GM18520 (cell line): ENCODE results near the gene DNTT.

Experiments used
- ATAC-seq: cut with Tn5 transposase; IDR thresholded peaks from one replicate; pipeline ENCODE4 v1.9.1; 2021; ENCODE audit not compliant: unreplicated experiment

DNTT gene

GRCh38 chr10:96341219-96342182 lies 37.3 kb downstream of the DNTT start:
- ATAC-seq, result no peak

- no peak for ATAC-seq
These were observed 38.2 kb downstream of the DNTT start for GRCh38 chr10:96342402-96342801.

- no peak for ATAC-seq
These were observed 39.9 kb downstream of the DNTT start for GRCh38 chr10:96344178-96344577.

DNA sequence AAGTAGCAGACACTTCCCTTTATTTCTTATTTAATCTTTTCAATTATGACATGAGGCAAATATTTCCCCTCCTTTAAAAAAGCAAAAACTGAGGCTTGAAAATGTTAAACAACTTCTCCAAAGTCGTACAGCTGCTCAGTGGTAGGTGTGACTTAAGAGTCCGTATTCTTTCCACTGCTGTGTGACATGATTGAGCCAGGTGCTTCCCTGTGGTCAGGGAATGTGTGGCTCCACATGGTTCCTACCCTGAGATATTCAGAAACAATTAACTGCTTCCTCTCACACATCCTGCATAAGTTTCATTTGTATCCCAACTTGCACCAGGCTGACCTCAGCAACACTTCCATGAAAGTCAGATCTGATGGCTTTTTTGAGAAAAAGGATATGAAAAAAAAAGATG lies 41.0 kb downstream of the DNTT start:
- no peak for ATAC-seq

GRCh38 chr10:96346295-96346694 lies 42.1 kb downstream of the DNTT start:
- no peak for ATAC-seq

GRCh38 chr10:96352027-96352426 lies 47.8 kb downstream of the DNTT start:
- ATAC-seq, result no peak

GRCh38 chr10:96352582-96352981 lies 48.3 kb downstream of the DNTT start:
- no peak for ATAC-seq

DNA sequence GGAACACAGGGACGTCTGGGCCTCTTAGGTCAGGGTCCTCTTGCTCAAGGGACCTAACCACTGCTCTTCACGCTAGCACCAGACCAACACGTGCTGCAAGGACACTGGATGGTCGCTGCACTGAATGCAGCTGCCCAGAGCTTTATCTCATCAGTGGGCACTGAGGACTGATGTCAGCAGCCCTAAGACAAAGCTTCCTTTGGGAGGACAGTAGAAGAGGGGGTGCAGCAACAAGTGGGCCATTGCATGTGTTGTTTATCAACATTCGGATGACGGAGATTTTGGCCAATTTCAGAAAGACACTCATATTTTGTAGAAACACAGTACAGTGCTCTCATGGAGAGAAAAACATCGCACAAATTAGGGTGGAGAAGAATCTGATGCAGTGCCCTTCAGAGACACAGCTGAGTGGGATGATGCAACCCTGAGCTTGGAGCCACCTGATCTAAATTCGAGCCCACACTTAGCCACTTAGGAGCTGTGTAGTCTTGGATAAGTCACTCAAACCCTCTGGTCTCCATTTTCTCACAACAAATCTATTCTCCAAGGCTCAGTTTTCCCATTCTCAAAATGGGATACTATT lies 52.9 kb downstream of the DNTT start:
- no peak for ATAC-seq

GRCh38 chr10:96358851-96359540 lies 54.8 kb downstream of the DNTT start, which contains the start of gene OPALIN:
Gene OPALIN, minus strand, starts transcription at chr10:96359002. Its CDS starts 106 bp downstream, at chr10:96358896.
- no peak for ATAC-seq

DNA sequence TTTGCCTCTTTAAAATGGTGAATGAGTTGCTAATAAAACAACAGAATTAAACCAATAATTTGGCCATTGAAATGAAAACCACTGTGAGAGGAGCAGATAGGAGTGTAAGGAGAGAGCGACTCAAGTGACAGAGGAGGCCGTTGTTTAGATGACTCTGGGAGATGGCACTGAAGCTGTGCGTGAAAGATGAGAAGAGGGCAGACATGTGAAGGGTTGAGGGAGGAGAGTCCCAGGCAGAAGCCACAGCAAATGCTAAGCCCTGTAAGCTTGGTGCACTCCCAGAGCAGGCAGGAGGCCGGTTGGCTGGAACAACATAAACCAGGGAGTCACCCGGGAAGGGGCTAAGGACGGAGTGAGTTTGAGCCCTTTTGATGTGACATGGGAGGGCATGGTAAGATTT lies 55.4 kb downstream of the DNTT start:
- ATAC-seq, result no peak

DNA sequence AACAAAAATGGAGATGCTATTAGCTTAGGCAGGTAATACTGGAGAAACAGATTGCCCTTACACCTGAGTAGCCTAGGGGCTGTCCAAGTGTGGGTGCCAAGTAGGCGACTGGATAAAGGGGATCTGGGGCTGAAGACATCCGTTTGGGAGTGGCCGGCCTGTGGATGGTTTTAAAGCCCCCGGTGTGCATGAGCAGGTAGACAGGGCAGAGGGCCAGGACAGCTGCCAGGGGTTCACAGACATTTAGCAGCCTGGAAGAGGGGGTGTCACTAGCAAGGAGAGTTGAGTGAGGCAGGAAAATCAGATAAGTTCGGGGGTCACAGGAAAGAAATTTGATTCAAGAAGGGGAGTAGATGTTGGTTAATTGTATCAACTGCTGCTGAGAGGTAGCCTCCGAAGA lies 56.1 kb downstream of the DNTT start:
- no peak for ATAC-seq

DNA sequence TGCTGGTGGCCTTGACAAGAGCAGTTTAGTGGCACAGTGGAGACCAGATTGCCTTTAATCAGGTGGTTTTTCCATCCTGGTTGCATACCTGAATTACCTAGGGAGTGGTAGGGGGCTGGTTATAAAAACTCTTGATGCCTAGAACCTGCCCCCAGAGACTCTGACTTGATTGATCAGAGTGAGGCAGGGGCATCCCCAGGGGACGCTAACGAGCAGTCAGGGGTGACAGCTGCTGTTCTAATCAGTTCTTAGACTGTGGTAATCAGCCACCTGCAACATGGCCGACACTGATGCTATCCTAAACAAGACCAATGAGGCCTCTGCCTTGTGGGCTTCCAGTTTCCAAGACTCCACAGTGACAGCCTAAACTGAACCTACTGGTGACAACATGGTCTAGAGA lies 56.5 kb downstream of the DNTT start:
- ATAC-seq, result no peak

- no peak for ATAC-seq
These were observed 61.3 kb downstream of the DNTT start for GRCh38 chr10:96365571-96365970.

DNA sequence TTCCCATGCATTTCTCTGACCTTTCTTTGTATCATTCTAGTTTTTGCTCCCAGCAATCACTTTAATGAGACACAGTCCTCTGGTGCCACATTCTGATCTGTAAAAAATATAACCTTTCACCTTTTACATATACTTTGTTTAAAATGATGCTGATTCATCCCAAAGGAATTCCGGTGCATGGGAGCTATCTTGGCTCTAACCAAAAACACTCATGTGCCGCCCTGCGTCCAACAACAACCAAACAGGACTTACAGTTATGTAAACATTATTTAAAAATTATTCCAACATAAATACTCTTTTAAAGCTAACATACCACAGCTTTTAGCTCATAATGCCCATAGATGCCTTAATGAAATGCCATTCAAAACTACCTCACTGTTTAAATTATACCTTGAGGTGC lies 62.3 kb downstream of the DNTT start:
- no peak for ATAC-seq

- no peak for ATAC-seq
These were observed 63.2 kb downstream of the DNTT start for GRCh38 chr10:96367470-96367869.

DNA sequence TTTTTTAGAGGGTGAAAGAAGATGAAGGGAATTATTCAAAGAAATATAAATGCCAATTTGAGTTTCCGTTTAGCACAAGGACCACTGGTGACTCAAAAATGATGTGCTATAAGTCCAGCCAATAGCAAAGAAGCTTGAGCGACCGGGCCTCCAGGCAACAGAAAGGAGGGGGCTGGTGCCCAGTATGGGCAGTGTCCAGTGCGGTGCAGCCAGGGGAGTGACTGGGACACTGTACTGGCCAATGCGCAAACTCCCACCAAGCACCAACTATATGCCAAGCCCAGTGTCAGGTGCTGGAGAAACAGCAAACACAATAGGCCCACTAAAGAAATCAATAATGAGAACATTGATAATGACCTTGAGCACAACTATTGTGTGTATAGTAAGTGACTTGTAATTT lies 64.7 kb downstream of the DNTT start:
- no peak for ATAC-seq

- no peak for ATAC-seq
These were observed 65.8 kb downstream of the DNTT start for GRCh38 chr10:96369890-96370583.

- no peak for ATAC-seq
These were observed 66.4 kb downstream of the DNTT start for GRCh38 chr10:96370584-96371157.

GRCh38 chr10:96371356-96371755 lies 67.1 kb downstream of the DNTT start:
- ATAC-seq, result no peak

GRCh38 chr10:96374004-96374403 lies 69.8 kb downstream of the DNTT start:
- ATAC-seq, result no peak

GRCh38 chr10:96374639-96374984 lies 70.4 kb downstream of the DNTT start:
- no peak for ATAC-seq
